Neuronal stem cell (in vitro differentiated cells): ENCODE results near the gene ETNK1.

Experiments
- DNase-seq: peaks from one replicate; pipeline ENCODE4 v3.0.0-alpha.2; 2013; ENCODE audit warnings: low spot score
- H2AFZ ChIP-seq: one replicate; pipeline ENCODE4 v1.6.1; 2013; ENCODE audit warnings: mild to moderate bottlenecking, low read length, inconsistent platforms
- H2AK5ac ChIP-seq: 2 replicates; pipeline ENCODE4 v1.6.1; 2013; ENCODE audit warnings: low read depth, mild to moderate bottlenecking, inconsistent platforms, low read length, moderate library complexity, mixed read lengths
- H2BK120ac ChIP-seq: 2 replicates; pipeline ENCODE4 v1.6.1; 2013; ENCODE audit warnings: low read depth, mild to moderate bottlenecking, inconsistent platforms, low read length, moderate library complexity, mixed read lengths
- H2BK12ac ChIP-seq: one replicate; pipeline ENCODE4 v1.6.1; 2013; ENCODE audit warnings: low read length, inconsistent platforms
- H2BK15ac ChIP-seq: 2 replicates; pipeline ENCODE4 v1.6.1; 2013; ENCODE audit warnings: mild to moderate bottlenecking, low read length, inconsistent platforms, mixed read lengths
- H2BK5ac ChIP-seq: one replicate; pipeline ENCODE4 v1.6.1; 2013; ENCODE audit warnings: inconsistent platforms, mild to moderate bottlenecking, low read length, moderate library complexity
- H3K14ac ChIP-seq: one replicate; pipeline ENCODE4 v1.6.1; 2013; ENCODE audit warnings: low read length, inconsistent platforms
- H3K18ac ChIP-seq: 2 replicates; pipeline ENCODE4 v1.6.1; 2013; ENCODE audit warnings: low read length, inconsistent platforms
- H3K23ac ChIP-seq: 2 replicates; pipeline ENCODE4 v1.6.1; 2013; ENCODE audit warnings: low read depth, mild to moderate bottlenecking, mixed read lengths, low read length, inconsistent platforms; ENCODE audit not compliant: poor library complexity
- H3K27ac ChIP-seq: replicated peaks from 3 replicates; pipeline ENCODE4 v1.5.1; 2013; ENCODE audit warnings: low read length, inconsistent platforms
- H3K27me3 ChIP-seq, 3 experiments: 2 replicates each; pipeline ENCODE4 v1.6.1; 2013; ENCODE audit warnings: low read length in 3 of 3, mild to moderate bottlenecking in 2 of 3, inconsistent platforms in 1 of 3, low read depth in 1 of 3, mixed read lengths in 1 of 3, moderate library complexity in 1 of 3; ENCODE audit not compliant: control insufficient read depth in 3 of 3, insufficient read depth in 3 of 3
- H3K36me3 ChIP-seq, 2 donors: replicated peaks in 1 of 2; 2 replicates each; pipeline ENCODE4 v1.6.1; 2013; ENCODE audit warnings: low read length in 2 of 2; ENCODE audit not compliant: control insufficient read depth in 2 of 2, insufficient read depth in 2 of 2
- H3K4ac ChIP-seq: 2 replicates; pipeline ENCODE4 v1.6.1; 2013; ENCODE audit warnings: inconsistent platforms, mild to moderate bottlenecking, low read length, moderate library complexity
- H3K4me1 ChIP-seq, 2 donors: 1 replicate in 1 of 2; 2 replicates in 1 of 2; pipeline ENCODE4 v1.6.1; 2013; ENCODE audit warnings: low read length in 2 of 2, low read depth in 1 of 2; ENCODE audit not compliant: control insufficient read depth in 2 of 2, insufficient read depth in 1 of 2
- H3K4me2 ChIP-seq: one replicate; pipeline ENCODE4 v1.6.1; 2013; ENCODE audit warnings: mild to moderate bottlenecking, low read length, inconsistent platforms; ENCODE audit not compliant: insufficient read depth, poor library complexity, severe bottlenecking
- H3K4me3 ChIP-seq, 2 donors: 2 replicates each; pipeline ENCODE4 v1.5.1; 2013; ENCODE audit warnings: low read length in 2 of 2, mild to moderate bottlenecking in 2 of 2, inconsistent platforms in 1 of 2, moderate library complexity in 1 of 2
- H3K79me1 ChIP-seq: one replicate; pipeline ENCODE4 v1.6.1; 2013; ENCODE audit warnings: low read depth, mild to moderate bottlenecking, inconsistent platforms, low read length, moderate library complexity
- H3K9ac ChIP-seq: one replicate; pipeline ENCODE4 v1.6.1; 2013; ENCODE audit warnings: mild to moderate bottlenecking, low read depth, low read length, inconsistent platforms; ENCODE audit not compliant: poor library complexity
- H3K9me3 ChIP-seq, 2 donors: replicated peaks in 1 of 2; 2 replicates each; pipeline versions ENCODE3 to v1.6.1; 2013; ENCODE audit warnings: low read length in 2 of 2, mild to moderate bottlenecking in 2 of 2, inconsistent platforms in 1 of 2, low read depth in 1 of 2, mixed read lengths in 1 of 2, moderate library complexity in 1 of 2; ENCODE audit not compliant: control insufficient read depth in 2 of 2, insufficient read depth in 1 of 2
- H4K8ac ChIP-seq: one replicate; pipeline ENCODE4 v1.6.1; 2013; ENCODE audit warnings: low read depth, mild to moderate bottlenecking, inconsistent platforms, low read length, moderate library complexity
- H4K91ac ChIP-seq: one replicate; pipeline ENCODE4 v1.6.1; 2013; ENCODE audit warnings: low read length, low read depth, mild to moderate bottlenecking, inconsistent platforms; ENCODE audit not compliant: poor library complexity
- WGBS, 2 donors: extraction: QIAGEN DNeasy Blood & Tissue Kit; methylation state at CpG; one replicate each; pipeline ENCODE4 v1.1.7; 2013; ENCODE audit warnings: missing lambda C conversion rate in 2 of 2, mixed read lengths in 1 of 2; ENCODE audit not compliant: insufficient read length in 2 of 2, insufficient replicate concordance in 1 of 2; ENCODE audit errors: extremely low coverage in 2 of 2; 5-methylcytosine and 5-hydroxymethylcytosine counted together

The ETNK1 gene

DNA sequence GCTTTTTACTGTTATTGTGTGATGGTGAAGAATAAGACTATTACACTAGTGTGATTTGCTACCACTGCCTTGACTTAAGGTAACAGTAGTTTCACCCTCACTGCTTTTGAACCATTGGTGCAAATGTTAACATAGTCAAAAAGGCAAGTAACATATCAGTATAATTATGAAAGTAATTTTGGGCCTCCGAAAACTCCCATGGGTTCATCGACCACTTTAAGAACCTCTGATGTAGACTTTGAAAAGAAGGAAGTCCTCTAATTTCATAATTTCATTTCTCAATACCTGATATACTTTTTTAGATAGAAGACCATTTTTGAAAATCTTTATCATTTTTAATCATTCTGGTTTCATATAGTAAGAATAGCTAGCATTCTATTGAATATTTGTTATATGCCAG, 57.7 kb downstream of the ETNK1 start:
- H3K4me2 ChIP-seq: no peak overlapping the region
- no peaks in the 10 kb centered on the region for H3K79me1 ChIP-seq
- H3K18ac ChIP-seq: no peak overlapping the region
- no peaks in the 10 kb centered on the region for H3K4me1 ChIP-seq
- no peak overlapping the region for H4K8ac ChIP-seq
- H3K23ac ChIP-seq: no peak overlapping the region
- H2BK15ac ChIP-seq: no peak overlapping the region
- H3K9ac ChIP-seq: no peak overlapping the region
- no peak overlapping the region for H3K4me3 ChIP-seq
- no peak overlapping the region for H3K27ac ChIP-seq
- H3K36me3 ChIP-seq: peaks cover 7 to 98% of the 10 kb centered on the region in 2 donors
- H2AK5ac ChIP-seq: no peak overlapping the region
- no peak overlapping the region for H2BK120ac ChIP-seq
- no peak for DNase-seq
- no peak overlapping the region for H3K4ac ChIP-seq
- no peak overlapping the region for H2AFZ ChIP-seq
- no CpG with 5 or more reads among the region's 2 CpGs for WGBS, 2 donors
- H3K14ac ChIP-seq: no peak overlapping the region
- H2BK12ac ChIP-seq: no peak overlapping the region
- H3K27me3 ChIP-seq: no peaks in the 10 kb centered on the region
- H2BK5ac ChIP-seq: no peak overlapping the region
- H4K91ac ChIP-seq: no peak overlapping the region
- peaks cover 1 to 4% of the 10 kb centered on the region in 2 donors for H3K9me3 ChIP-seq

GRCh38 chr12:22683131-22683530, 58.2 kb downstream of the ETNK1 start:
- DNase-seq: no peak
- H3K9ac ChIP-seq: no peak overlapping the region
- no peak overlapping the region for H3K18ac ChIP-seq
- H2BK120ac ChIP-seq: no peak overlapping the region
- no CpG with 5 or more reads among the region's 1 CpG for WGBS, 2 donors
- H3K79me1 ChIP-seq: no peaks in the 10 kb centered on the region
- no peak overlapping the region for H3K23ac ChIP-seq
- no peaks in the 10 kb centered on the region for H3K4me1 ChIP-seq
- no peak overlapping the region for H3K27ac ChIP-seq
- H2AFZ ChIP-seq: no peak overlapping the region
- H4K91ac ChIP-seq: no peak overlapping the region
- no peak overlapping the region for H3K4ac ChIP-seq
- H3K36me3 ChIP-seq: peaks cover 7 to 96% of the 10 kb centered on the region in 2 donors
- H2AK5ac ChIP-seq: no peak overlapping the region
- H2BK5ac ChIP-seq: no peak overlapping the region
- H2BK15ac ChIP-seq: no peak overlapping the region
- H2BK12ac ChIP-seq: no peak overlapping the region
- H3K27me3 ChIP-seq: no peaks in the 10 kb centered on the region
- no peak overlapping the region for H3K4me2 ChIP-seq
- peaks cover 0 to 1% of the 10 kb centered on the region in 2 donors for H3K9me3 ChIP-seq
- no peak overlapping the region for H3K4me3 ChIP-seq
- no peak overlapping the region for H4K8ac ChIP-seq
- no peak overlapping the region for H3K14ac ChIP-seq

DNA sequence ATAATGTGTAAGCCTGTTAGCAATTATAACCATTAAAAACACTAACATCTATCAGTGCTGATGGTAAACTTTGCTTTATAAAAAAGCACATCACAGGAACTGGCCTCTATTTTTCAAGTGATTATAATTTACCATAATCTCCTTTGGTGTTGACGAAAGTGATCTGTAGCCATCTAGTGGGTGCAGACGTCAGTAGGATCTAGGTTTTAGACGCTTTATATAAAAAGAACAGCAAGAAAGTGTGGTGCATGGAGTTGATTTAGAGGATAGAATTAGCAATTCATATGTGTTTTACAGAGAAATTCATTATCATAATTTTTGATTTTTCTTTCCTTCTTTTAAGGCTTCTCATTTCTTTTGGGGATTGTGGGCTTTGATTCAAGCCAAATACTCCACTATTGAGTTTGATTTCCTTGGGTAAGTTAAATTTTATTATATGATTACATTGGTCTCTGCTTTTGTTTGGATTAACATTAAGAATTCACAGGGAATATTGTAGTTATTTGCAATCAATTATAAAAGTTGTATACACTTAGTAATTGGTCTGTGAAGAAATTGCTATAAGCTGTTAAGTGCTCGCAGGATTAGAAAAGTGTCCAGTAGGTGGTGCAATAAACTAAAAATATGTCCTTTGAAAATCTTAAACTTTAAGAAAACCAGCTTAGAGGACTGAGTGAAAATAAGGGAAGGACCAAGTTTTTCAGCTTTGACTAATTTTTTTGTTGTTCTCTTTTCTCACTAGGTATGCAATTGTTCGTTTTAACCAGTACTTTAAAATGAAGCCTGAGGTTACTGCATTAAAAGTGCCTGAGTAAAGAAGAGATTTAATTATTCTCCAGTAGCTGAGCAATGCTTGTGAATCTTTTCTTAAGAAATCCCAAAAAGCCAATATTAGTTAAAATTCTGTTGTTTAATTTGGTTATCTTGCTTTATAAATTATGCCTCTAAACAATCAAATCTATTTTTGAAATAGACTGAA, 59.5 kb downstream of the ETNK1 start:
- H4K91ac ChIP-seq: no peak overlapping the region
- no peak overlapping the region for H2BK120ac ChIP-seq
- H3K4me3 ChIP-seq: no peak overlapping the region
- H2BK15ac ChIP-seq: no peak overlapping the region
- H3K23ac ChIP-seq: no peak overlapping the region
- WGBS, 2 donors: no CpG with 5 or more reads among the region's 5 CpGs
- H3K4me2 ChIP-seq: no peak overlapping the region
- no peak overlapping the region for H2AK5ac ChIP-seq
- peak; percentile 27 for DNase-seq
- no peak overlapping the region for H3K18ac ChIP-seq
- no peak overlapping the region for H2AFZ ChIP-seq
- no peak overlapping the region for H2BK12ac ChIP-seq
- no peaks in the 10 kb centered on the region for H3K4me1 ChIP-seq
- H4K8ac ChIP-seq: no peak overlapping the region
- H3K36me3 ChIP-seq: peaks cover 2 to 95% of the 10 kb centered on the region in 2 donors
- H3K79me1 ChIP-seq: no peaks in the 10 kb centered on the region
- no peak overlapping the region for H2BK5ac ChIP-seq
- no peak overlapping the region for H3K14ac ChIP-seq
- H3K9me3 ChIP-seq: no peaks in the 10 kb centered on the region
- H3K4ac ChIP-seq: no peak overlapping the region
- H3K27ac ChIP-seq: no peak overlapping the region
- no peak overlapping the region for H3K9ac ChIP-seq
- no peaks in the 10 kb centered on the region for H3K27me3 ChIP-seq

- Histone ChIP-seq H2BK15ac (no peak overlapping the region), H2BK12ac (no peak overlapping the region), H3K36me3 (peaks cover 0 to 84% of the 10 kb centered on the region in 2 donors), H3K18ac (no peak overlapping the region), H3K23ac (no peak overlapping the region), H3K4me1 (no peaks in the 10 kb centered on the region), H3K27ac (no peak overlapping the region), H3K4me3 (no peak overlapping the region), H3K14ac (no peak overlapping the region), H3K4me2 (no peak overlapping the region), H2AK5ac (no peak overlapping the region), H3K79me1 (no peaks in the 10 kb centered on the region), H2BK5ac (no peak overlapping the region), H2AFZ (no peak overlapping the region), H3K27me3 (no peaks in the 10 kb centered on the region), H3K4ac (no peak overlapping the region), H2BK120ac (no peak overlapping the region), H4K91ac (no peak overlapping the region), H4K8ac (no peak overlapping the region), H3K9me3 (no peaks in the 10 kb centered on the region), H3K9ac (no peak overlapping the region)
- no peak for DNase-seq
- no CpG with 5 or more reads among the region's 1 CpG for WGBS, 2 donors
Measured at GRCh38 chr12:22686193-22686592, 61.2 kb downstream of the ETNK1 start.
